Measurements from ENCODE around the gene RAP1A.
"Not testable (repeated sequence)": the region's sequence is repeated elsewhere in the genome, so short reads cannot be mapped to it uniquely, and the experiment has no call there.

Gene RAP1A

GRCh38 chr1:111664652-111665051 lies 45.1 kb downstream of the RAP1A start:
- no peaks in the 10 kb centered on the region for H3K9me3 ChIP-seq (ENCODE audit: control insufficient read depth in 2 of 2, low read length in 2 of 2)
- no peaks in the 10 kb centered on the region for H3K27me3 ChIP-seq (ENCODE audit: control insufficient read depth in 1 of 2, insufficient read depth in 2 of 2, low read length in 2 of 2)
- H3K36me3 ChIP-seq (ENCODE audit: control insufficient read depth in 2 of 2, insufficient read depth in 2 of 2, low read length in 2 of 2), result no peaks in the 10 kb centered on the region
- peaks cover 12% of the 10 kb centered on the region for H3K4me1 ChIP-seq (ENCODE audit: control insufficient read depth, insufficient read depth, low read length)
- H3K4me3 ChIP-seq (ENCODE audit: low read length in 2 of 2), result no peak overlapping the region
- no peak overlapping the region for H3K9ac ChIP-seq (ENCODE audit: low read length in 2 of 2)
- H3K27ac ChIP-seq (ENCODE audit: low read length), result no peak overlapping the region

DNA sequence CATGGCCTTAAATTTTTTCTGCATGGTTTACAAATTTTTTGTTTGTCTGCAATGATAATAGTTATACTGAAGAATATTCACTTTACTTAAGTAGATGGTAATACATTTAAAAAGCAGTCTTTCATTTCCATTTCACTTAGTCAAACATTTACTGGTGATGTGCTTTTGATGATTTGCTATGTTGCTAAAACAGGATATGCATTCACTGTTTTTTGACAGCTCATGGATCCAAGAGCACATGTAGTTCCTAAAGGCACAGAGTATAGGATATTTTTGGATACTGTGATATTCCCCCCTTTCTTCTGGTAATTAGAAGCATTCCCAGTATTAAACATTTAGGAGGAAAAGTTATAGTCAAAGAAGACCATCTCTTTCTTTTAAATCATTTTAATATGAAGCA lies 45.9 kb downstream of the RAP1A start:
- no peak overlapping the region for H3K4me3 ChIP-seq (ENCODE audit: low read length in 2 of 2)
- H3K27me3 ChIP-seq (ENCODE audit: control insufficient read depth in 1 of 2, insufficient read depth in 2 of 2, low read length in 2 of 2), result no peaks in the 10 kb centered on the region
- H3K9me3 ChIP-seq (ENCODE audit: control insufficient read depth in 2 of 2, low read length in 2 of 2), result no peaks in the 10 kb centered on the region
- no peak overlapping the region for H3K9ac ChIP-seq (ENCODE audit: low read length in 2 of 2)
- H3K36me3 ChIP-seq (ENCODE audit: control insufficient read depth in 2 of 2, insufficient read depth in 2 of 2, low read length in 2 of 2), result no peaks in the 10 kb centered on the region
- H3K27ac ChIP-seq (ENCODE audit: low read length), result no peak overlapping the region
- H3K4me1 ChIP-seq (ENCODE audit: control insufficient read depth, insufficient read depth, low read length), result peaks cover 9% of the 10 kb centered on the region

- Histone ChIP-seq H3K9ac (ENCODE audit: low read length in 2 of 2) (no peak overlapping the region), H3K36me3 (ENCODE audit: control insufficient read depth in 2 of 2, insufficient read depth in 2 of 2, low read length in 2 of 2) (no peaks in the 10 kb centered on the region), H3K27me3 (ENCODE audit: control insufficient read depth in 1 of 2, insufficient read depth in 2 of 2, low read length in 2 of 2) (no peaks in the 10 kb centered on the region), H3K27ac (ENCODE audit: low read length) (no peak overlapping the region), H3K9me3 (ENCODE audit: control insufficient read depth in 2 of 2, low read length in 2 of 2) (no peaks in the 10 kb centered on the region), H3K4me1 (ENCODE audit: control insufficient read depth, insufficient read depth, low read length) (peaks cover 5% of the 10 kb centered on the region), H3K4me3 (ENCODE audit: low read length in 2 of 2) (no peak overlapping the region)
Measured at GRCh38 chr1:111666828-111667227, 47.2 kb downstream of the RAP1A start.

- Histone ChIP-seq H3K4me1 (ENCODE audit: control insufficient read depth, insufficient read depth, low read length) (peaks cover 14% of the 10 kb centered on the region), H3K36me3 (ENCODE audit: control insufficient read depth in 2 of 2, insufficient read depth in 2 of 2, low read length in 2 of 2) (no peaks in the 10 kb centered on the region), H3K9ac (ENCODE audit: low read length in 2 of 2) (no peak overlapping the region), H3K4me3 (ENCODE audit: low read length in 2 of 2) (no peak overlapping the region), H3K27me3 (ENCODE audit: control insufficient read depth in 1 of 2, insufficient read depth in 2 of 2, low read length in 2 of 2) (no peaks in the 10 kb centered on the region), H3K9me3 (ENCODE audit: control insufficient read depth in 2 of 2, low read length in 2 of 2) (no peaks in the 10 kb centered on the region), H3K27ac (ENCODE audit: low read length) (peak overlapping the region; percentile 42)
Measured at GRCh38 chr1:111669268-111669667, 49.7 kb downstream of the RAP1A start.

GRCh38 chr1:111671852-111672251 lies 52.3 kb downstream of the RAP1A start:
- H3K4me3 ChIP-seq (ENCODE audit: low read length in 2 of 2), result no peak overlapping the region
- no peaks in the 10 kb centered on the region for H3K9me3 ChIP-seq (ENCODE audit: control insufficient read depth in 2 of 2, low read length in 2 of 2)
- peaks cover 11% of the 10 kb centered on the region for H3K4me1 ChIP-seq (ENCODE audit: control insufficient read depth, insufficient read depth, low read length)
- no peaks in the 10 kb centered on the region for H3K36me3 ChIP-seq (ENCODE audit: control insufficient read depth in 2 of 2, insufficient read depth in 2 of 2, low read length in 2 of 2)
- no peaks in the 10 kb centered on the region for H3K27me3 ChIP-seq (ENCODE audit: control insufficient read depth in 1 of 2, insufficient read depth in 2 of 2, low read length in 2 of 2)
- no peak overlapping the region for H3K9ac ChIP-seq (ENCODE audit: low read length in 2 of 2)
- peak overlapping the region; percentile 19 for H3K27ac ChIP-seq (ENCODE audit: low read length)

- Histone ChIP-seq H3K4me1 (ENCODE audit: control insufficient read depth, insufficient read depth, low read length) (peaks cover 11% of the 10 kb centered on the region), H3K9ac (ENCODE audit: low read length in 2 of 2) (no peak overlapping the region), H3K36me3 (ENCODE audit: control insufficient read depth in 2 of 2, insufficient read depth in 2 of 2, low read length in 2 of 2) (peaks cover 0 to 2% of the 10 kb centered on the region in 2 donors), H3K4me3 (ENCODE audit: low read length in 2 of 2) (no peak overlapping the region), H3K27me3 (ENCODE audit: control insufficient read depth in 1 of 2, insufficient read depth in 2 of 2, low read length in 2 of 2) (no peaks in the 10 kb centered on the region), H3K9me3 (ENCODE audit: control insufficient read depth in 2 of 2, low read length in 2 of 2) (no peaks in the 10 kb centered on the region), H3K27ac (ENCODE audit: low read length) (peak overlapping the region; percentile 62)
Measured at GRCh38 chr1:111672331-111672730, 52.7 kb downstream of the RAP1A start.

- H3K9me3 ChIP-seq (ENCODE audit: control insufficient read depth in 2 of 2, low read length in 2 of 2), result peaks cover 0 to 8% of the 10 kb centered on the region in 2 donors
- H3K36me3 ChIP-seq (ENCODE audit: control insufficient read depth in 2 of 2, insufficient read depth in 2 of 2, low read length in 2 of 2), result peaks cover 6 to 13% of the 10 kb centered on the region in 2 donors
- no peak overlapping the region for H3K4me3 ChIP-seq (ENCODE audit: low read length in 2 of 2)
- H3K4me1 ChIP-seq (ENCODE audit: control insufficient read depth, insufficient read depth, low read length), result peaks cover 10% of the 10 kb centered on the region
- no peak overlapping the region for H3K27ac ChIP-seq (ENCODE audit: low read length)
- no peaks in the 10 kb centered on the region for H3K27me3 ChIP-seq (ENCODE audit: control insufficient read depth in 1 of 2, insufficient read depth in 2 of 2, low read length in 2 of 2)
- H3K9ac ChIP-seq (ENCODE audit: low read length in 2 of 2), result no peak overlapping the region
Measured at GRCh38 chr1:111677604-111678003, 58.0 kb downstream of the RAP1A start.

- Histone ChIP-seq H3K27ac (ENCODE audit: low read length) (peak overlapping the region; percentile 18), H3K4me1 (ENCODE audit: control insufficient read depth, insufficient read depth, low read length) (peaks cover 8% of the 10 kb centered on the region), H3K27me3 (ENCODE audit: control insufficient read depth in 1 of 2, insufficient read depth in 2 of 2, low read length in 2 of 2) (no peaks in the 10 kb centered on the region), H3K36me3 (ENCODE audit: control insufficient read depth in 2 of 2, insufficient read depth in 2 of 2, low read length in 2 of 2) (peaks cover 6 to 13% of the 10 kb centered on the region in 2 donors), H3K9ac (ENCODE audit: low read length in 2 of 2) (no peak overlapping the region), H3K4me3 (ENCODE audit: low read length in 2 of 2) (no peak overlapping the region), H3K9me3 (ENCODE audit: control insufficient read depth in 2 of 2, low read length in 2 of 2) (peaks cover 0 to 8% of the 10 kb centered on the region in 2 donors)
Measured at GRCh38 chr1:111679541-111679940, 60.0 kb downstream of the RAP1A start.

GRCh38 chr1:111680212-111680800 lies 60.7 kb downstream of the RAP1A start:
- not testable (repeated sequence) for H3K4me1 ChIP-seq (ENCODE audit: control insufficient read depth, insufficient read depth, low read length); H3K27me3 ChIP-seq (ENCODE audit: control insufficient read depth in 1 of 2, insufficient read depth in 2 of 2, low read length in 2 of 2); H3K9ac ChIP-seq (ENCODE audit: low read length in 2 of 2); H3K9me3 ChIP-seq (ENCODE audit: control insufficient read depth in 2 of 2, low read length in 2 of 2); H3K27ac ChIP-seq (ENCODE audit: low read length); H3K4me3 ChIP-seq (ENCODE audit: low read length in 2 of 2)
- peaks cover 6 to 13% of the 10 kb centered on the region in 2 donors for H3K36me3 ChIP-seq (ENCODE audit: control insufficient read depth in 2 of 2, insufficient read depth in 2 of 2, low read length in 2 of 2)

GRCh38 chr1:111685293-111686153 lies 65.9 kb downstream of the RAP1A start:
- not testable (repeated sequence) for H3K27ac ChIP-seq (ENCODE audit: low read length); H3K9me3 ChIP-seq (ENCODE audit: control insufficient read depth in 2 of 2, low read length in 2 of 2); H3K36me3 ChIP-seq (ENCODE audit: control insufficient read depth in 2 of 2, insufficient read depth in 2 of 2, low read length in 2 of 2); H3K4me3 ChIP-seq (ENCODE audit: low read length in 2 of 2); H3K9ac ChIP-seq (ENCODE audit: low read length in 2 of 2); H3K4me1 ChIP-seq (ENCODE audit: control insufficient read depth, insufficient read depth, low read length); H3K27me3 ChIP-seq (ENCODE audit: control insufficient read depth in 1 of 2, insufficient read depth in 2 of 2, low read length in 2 of 2)

- no peak overlapping the region for H3K4me3 ChIP-seq (ENCODE audit: low read length in 2 of 2)
- H3K4me1 ChIP-seq (ENCODE audit: control insufficient read depth, insufficient read depth, low read length), result peaks cover 2% of the 10 kb centered on the region
- no peak overlapping the region for H3K9ac ChIP-seq (ENCODE audit: low read length in 2 of 2)
- H3K27me3 ChIP-seq (ENCODE audit: control insufficient read depth in 1 of 2, insufficient read depth in 2 of 2, low read length in 2 of 2), result no peaks in the 10 kb centered on the region
- peaks cover 0 to 4% of the 10 kb centered on the region in 2 donors for H3K36me3 ChIP-seq (ENCODE audit: control insufficient read depth in 2 of 2, insufficient read depth in 2 of 2, low read length in 2 of 2)
- peak overlapping the region; percentile 6 for H3K27ac ChIP-seq (ENCODE audit: low read length)
- no peaks in the 10 kb centered on the region for H3K9me3 ChIP-seq (ENCODE audit: control insufficient read depth in 2 of 2, low read length in 2 of 2)
Measured at GRCh38 chr1:111690306-111690617, 70.7 kb downstream of the RAP1A start.

Data from stomach smooth muscle (tissue), 2 donors.